ENCODE results near the gene M6PR.
A peak's percentile ranks its signal among the peaks of the same experiment; 100 is the strongest.
"Not testable (repeated sequence)": the region's sequence is repeated elsewhere in the genome, so short reads cannot be mapped to it uniquely, and the experiment has no call there.

The M6PR gene

DNA sequence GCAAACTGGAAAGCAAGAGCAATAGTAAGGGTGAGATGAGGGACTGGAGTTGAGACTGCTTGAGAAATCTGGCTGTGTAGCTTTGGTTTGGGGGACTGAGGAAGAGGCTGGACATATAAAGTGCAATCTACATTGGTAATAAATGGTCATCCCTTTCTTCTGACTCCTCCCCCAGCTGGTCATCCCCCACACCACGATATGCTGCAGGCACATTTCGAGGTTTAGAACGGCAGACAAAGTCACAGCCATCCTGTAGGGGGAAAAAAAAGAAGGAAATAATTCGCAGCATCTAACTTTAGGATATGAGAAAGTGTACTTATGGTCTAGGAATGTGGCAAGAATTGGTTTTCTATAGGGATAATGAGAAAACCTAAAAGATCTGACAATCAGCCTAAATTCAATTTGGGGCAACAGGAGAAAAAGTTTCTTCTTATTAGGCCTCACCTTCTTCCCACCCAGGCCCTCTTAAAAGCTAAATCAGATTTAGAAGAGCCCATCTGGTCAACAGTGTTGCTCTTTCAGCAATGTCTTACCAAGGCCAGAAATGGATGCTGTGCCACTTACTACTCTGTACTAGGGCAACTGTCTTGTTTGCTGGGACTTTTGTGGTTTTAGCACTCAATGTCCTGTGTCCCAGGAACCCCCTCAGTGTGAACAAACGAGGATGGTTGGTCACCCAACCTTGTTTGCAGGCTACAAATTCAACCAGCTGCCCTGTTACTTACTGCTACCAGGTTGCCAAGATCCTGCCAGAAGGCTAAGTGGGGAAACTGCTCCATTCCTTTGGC, 7.6 kb downstream of the M6PR start:
- TF ChIP-seq GATA1 (IDR thresholded peaks at IDR 0.05; ENCODE audit: low read depth, low read length): no peak
- no peak for TF ChIP-seq POLR2A (IDR thresholded peaks at IDR 0.05; ENCODE audit: low read length)
- DNase-seq: no peak

DNA sequence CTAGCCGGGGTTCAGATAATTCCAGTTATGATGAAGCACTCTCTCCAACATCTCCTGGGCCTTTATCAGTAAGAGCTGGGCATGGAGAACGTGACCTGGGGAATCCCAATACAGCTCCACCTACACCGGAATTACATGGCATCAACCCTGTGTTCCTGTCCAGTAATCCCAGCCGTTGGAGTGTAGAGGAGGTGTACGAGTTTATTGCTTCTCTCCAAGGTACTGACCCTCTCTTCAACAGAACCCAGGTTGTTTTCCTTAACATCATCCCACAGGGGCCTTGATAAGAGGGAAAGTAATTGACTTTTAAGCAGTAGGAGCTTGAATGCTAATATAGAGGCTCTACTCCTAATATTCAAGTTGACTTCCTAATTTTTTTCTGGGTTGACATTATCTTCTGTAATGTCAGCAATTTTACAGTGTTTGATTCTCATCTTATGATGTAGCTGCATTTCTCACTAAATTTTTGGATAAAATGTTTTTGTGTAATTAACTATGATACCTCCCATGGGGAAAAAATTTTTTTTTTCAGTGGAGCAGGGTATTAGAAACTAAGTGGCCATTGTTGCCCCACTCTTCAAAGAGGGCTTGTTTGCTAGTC, 11.5 kb downstream of the M6PR start:
- DNase-seq: not testable (repeated sequence)

DNA sequence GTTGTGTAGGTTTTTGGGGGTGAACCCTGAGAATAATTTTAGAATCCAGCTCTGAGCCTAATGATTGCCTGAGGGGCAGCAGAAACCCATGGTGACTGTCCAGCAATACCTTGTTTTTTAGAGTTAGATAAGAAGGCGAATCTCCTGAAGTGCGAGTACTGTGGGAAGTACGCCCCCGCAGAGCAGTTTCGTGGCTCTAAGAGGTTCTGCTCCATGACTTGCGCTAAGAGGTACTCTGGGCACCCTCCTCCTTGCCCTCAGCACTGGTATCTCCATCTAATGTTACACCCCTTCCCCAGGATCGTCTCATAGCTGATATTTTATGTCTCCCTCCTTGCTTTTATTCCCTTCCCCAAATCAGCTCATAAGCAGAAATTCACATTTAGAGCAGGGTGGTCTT, 12.7 kb downstream of the M6PR start:
- TF ChIP-seq POLR2A (IDR thresholded peaks at IDR 0.05; ENCODE audit: low read length): no peak
- no peak for TF ChIP-seq GATA1 (IDR thresholded peaks at IDR 0.05; ENCODE audit: low read depth, low read length)
- no peak for DNase-seq

DNA sequence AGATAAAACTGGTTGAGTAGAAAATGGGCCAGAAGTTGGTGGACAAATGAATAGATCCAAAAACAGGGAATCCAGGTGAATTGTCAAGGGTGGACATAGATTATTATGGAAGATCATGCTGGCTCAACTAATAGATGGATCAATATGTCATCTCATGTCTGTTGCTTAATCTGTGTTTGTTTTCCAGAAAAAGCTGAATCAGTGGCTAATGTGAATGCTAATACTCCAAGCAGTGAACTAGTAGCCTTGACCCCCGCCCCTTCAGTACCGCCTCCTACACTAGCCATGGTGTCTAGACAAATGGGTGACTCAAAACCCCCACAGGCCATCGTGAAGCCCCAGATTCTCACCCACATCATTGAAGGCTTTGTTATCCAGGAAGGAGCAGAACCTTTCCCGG, 15.4 kb downstream of the M6PR start:
- DNase-seq: not testable (repeated sequence)

DNA sequence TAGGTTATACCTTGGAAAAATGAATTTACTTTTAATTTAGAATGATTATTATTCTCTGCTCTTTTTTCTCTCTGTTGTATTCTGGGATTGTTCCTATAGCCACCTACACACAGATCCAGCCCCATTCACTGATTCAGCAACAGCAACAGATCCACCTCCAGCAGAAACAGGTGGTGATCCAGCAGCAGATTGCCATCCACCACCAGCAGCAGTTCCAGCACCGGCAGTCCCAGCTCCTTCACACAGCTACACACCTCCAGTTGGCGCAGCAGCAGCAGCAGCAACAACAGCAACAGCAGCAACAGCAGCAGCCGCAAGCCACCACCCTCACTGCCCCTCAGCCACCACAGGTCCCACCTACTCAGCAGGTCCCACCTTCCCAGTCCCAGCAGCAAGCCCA, 17.0 kb downstream of the M6PR start:
- not testable (repeated sequence) for DNase-seq

DNA sequence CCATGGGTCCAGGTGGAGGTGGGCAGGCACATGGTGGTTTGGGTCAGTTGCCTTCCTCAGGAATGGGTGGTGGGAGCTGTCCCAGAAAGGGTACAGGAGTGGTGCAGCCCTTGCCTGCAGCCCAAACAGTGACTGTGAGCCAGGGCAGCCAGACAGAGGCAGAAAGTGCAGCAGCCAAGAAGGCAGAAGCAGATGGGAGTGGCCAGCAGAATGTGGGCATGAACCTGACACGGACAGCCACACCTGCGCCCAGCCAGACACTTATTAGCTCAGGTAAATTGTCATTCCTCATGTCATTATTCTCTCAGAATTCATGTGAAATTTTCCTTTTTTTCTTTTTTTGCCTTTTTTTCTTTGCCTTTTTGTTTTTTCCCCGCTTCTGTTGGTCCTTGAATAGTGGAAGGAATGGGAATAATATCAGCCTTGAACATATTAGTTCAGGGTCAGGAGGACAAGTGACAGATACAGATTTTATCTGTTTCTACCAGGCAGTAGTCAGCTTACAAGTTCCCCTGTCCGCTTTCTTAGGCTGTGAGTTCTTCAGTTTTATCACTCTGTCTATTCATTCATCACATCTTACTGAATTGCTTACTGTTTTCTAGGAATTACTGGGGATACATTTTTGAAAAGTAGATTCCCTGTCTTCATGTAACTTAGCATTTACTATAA, 18.7 kb downstream of the M6PR start:
- DNase-seq: peak in 1 of 2 experiments; percentile 14

DNA sequence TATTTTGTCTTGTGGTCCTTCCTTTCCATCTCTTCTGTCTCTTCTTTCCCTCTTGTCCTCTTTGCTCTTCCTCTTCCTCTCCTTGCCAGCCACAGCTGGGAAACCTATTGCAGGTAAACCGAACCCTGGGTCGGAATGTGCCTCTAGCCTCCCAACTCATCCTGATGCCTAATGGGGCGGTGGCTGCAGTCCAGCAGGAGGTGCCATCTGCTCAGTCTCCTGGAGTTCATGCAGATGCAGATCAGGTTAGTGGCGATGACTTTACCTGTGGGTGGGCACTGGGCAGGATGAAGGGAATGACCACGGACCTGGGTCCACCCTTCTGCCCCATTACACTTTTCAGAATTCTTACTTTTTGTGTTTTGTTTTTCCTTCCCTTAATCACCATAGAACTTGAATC, 26.9 kb downstream of the M6PR start:
- DNase-seq: no peak
- TF ChIP-seq GATA1 (IDR thresholded peaks at IDR 0.05; ENCODE audit: low read depth, low read length): no peak
- no peak for TF ChIP-seq POLR2A (IDR thresholded peaks at IDR 0.05; ENCODE audit: low read length)

DNA sequence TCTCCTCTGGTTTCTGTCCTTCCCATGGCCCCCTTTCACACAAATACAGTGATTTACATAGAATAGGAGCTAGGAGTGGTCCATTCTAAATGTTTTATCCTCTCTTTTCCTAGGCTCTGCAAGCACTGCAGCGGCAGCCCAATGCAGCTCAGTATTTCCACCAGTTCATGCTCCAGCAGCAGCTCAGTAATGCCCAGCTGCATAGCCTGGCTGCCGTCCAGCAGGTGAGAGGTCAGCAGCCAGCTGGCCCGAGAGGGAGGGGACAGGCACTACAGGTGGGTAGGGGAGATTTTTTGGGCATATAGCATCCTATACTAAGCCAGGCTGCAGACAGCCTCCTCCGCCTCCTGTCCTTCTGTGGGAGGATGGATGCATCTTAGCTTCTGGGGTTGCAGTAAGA, 29.8 kb downstream of the M6PR start:
- DNase-seq: not testable (repeated sequence)

DNA sequence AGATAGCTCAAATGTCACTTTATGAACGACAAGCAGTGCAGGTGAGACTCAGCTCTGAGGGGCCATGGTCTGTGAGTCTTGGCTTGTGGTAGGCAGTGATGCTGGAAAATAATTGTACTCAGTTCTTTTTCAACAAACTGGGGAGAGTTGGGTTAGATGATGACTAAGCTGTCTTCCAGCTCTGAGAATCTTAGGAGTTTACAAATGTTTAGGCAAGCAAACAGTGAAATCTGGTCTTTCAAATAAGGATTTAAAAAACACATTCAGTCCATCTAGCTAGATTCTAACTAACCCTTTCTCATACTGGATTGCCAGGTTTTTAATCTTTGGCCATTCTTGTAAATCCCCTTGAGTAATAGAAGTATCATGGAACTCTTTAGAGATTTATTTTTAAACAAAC, 31.7 kb downstream of the M6PR start:
- DNase-seq: no peak
- TF ChIP-seq POLR2A (IDR thresholded peaks at IDR 0.05; ENCODE audit: low read length) (no peak), GATA1 (IDR thresholded peaks at IDR 0.05; ENCODE audit: low read depth, low read length) (no peak)

DNA sequence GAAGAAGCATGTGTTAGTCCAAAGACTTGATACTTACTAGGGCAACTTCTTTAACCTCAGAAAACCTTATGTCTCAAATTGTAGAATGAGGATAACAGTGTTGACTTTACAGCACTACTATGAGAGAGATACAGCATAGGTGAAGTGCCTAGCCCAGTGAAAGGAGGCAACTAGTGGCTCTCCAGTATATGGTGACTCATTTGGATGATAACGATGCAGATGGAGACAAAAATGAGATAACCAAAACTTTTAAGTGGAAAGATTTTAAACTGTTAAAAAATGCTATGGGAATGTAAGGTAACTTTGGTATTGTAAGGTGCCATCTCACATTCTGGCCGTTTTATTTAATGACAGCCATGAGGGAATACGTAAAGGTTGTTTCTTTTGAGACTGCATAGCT, 32.4 kb downstream of the M6PR start:
- peak; percentile 8 to 9 for DNase-seq
- no peak for TF ChIP-seq GATA1 (IDR thresholded peaks at IDR 0.05; ENCODE audit: low read depth, low read length)
- TF ChIP-seq POLR2A (IDR thresholded peaks at IDR 0.05; ENCODE audit: low read length): no peak

DNA sequence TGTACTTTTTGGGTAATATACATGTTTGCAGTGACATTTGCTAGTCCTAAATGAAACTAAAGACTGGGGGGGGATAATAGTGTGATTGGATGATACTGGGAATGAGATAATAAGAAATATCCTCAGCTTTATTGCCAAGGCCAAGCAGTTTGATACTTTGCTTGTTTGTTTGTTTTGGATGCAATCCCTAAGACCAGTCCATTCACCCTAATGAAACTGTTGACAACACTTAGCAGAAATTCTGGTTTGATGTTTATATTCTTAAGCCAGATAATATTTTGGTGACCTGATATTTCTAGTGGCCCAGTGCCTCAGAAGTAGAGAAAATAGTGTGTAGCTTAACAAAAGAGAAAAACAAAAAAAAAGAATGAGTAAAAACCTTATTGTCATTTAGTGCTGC, 33.3 kb downstream of the M6PR start:
- DNase-seq: no peak
- TF ChIP-seq POLR2A (IDR thresholded peaks at IDR 0.05; ENCODE audit: low read length): no peak
- TF ChIP-seq GATA1 (IDR thresholded peaks at IDR 0.05; ENCODE audit: low read depth, low read length): no peak

DNA sequence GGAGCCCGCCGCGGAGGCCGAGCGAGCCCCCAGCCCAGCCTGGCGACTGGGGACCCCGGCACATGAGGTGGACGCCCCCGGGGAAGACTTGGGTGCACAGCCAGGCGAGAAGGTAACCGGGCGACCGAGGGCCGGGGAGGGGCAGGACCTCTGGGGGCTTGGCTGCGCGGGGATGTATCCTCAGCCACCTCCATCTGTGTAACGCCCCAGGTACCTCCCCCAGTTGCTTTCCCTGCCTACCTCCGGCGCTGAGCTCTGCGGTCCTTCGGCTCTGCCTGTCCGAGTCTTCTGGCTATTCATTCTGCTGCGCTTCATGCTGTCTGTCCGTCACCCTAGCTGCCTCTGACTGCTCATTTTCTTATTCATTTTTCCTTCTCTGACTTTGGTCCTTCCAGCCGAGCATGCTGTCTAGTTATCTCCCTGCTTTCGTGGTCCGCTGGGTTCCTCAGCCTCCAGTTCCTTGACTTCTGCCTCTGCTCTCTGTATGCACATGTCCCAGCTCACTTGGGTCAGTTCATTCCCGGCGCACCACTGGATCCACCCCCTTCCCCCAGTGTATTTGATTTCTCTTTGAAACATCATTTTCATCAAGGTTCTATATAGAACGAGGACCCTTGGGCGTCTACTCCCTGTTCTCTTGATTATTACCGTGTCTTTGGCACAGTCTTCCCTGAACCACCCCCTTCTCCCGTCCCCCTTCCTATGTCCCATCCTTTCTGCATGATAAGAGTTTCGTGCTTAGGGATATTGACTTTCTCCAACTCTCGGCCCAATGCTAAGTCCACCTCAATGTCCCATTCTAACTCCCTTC, 34.5 kb downstream of the M6PR start:
- peak; percentile 40 to 44 for DNase-seq
- TF ChIP-seq POLR2A (IDR thresholded peaks at IDR 0.05; ENCODE audit: low read length) (no peak), GATA1 (IDR thresholded peaks at IDR 0.05; ENCODE audit: low read depth, low read length) (no peak)

DNA sequence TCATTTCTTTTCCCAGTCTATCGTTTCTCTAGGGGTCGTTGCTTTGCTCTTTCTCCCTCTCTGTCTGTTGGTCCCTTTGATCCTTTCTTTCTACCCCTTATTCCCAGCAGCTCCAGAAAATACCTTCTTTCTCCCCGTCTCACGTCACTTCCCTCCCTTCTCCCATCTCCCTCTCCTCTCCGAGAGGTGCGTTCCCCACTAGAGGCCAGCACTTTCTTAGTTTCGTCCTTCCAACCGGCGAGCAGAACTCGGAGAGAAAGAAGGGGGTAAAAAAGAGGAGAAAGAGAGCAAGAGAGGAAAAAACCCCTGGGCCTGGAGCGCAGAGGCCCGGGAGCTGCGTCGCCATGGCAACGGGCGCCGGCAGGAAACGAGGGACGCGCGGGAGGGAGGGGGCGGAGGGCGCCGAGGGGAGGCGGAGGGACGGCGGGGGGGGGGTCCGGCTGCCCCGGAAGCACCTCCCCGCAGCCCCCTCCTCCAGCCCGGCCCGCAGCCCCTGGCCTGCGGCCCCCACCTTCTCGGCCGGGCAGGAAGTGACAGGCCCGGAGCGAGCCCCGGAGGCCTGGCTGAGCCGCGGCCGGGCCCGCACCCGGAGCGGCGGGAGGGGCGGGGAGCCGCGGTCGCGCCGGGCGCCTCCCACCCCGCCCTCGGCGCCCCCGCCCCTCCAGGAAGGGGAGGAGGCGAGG, 35.3 kb downstream of the M6PR start, which contains the start of gene PHC1:
TSS of gene PHC1 (plus strand) at position 477 of the 683 bp plus-strand sequence. CDS start 3,169 bp downstream, outside the sequence.
- DNase-seq: peak; percentile 75 to 79
- TF ChIP-seq POLR2A (IDR thresholded peaks at IDR 0.05; ENCODE audit: low read length): peak; percentile 12

DNA sequence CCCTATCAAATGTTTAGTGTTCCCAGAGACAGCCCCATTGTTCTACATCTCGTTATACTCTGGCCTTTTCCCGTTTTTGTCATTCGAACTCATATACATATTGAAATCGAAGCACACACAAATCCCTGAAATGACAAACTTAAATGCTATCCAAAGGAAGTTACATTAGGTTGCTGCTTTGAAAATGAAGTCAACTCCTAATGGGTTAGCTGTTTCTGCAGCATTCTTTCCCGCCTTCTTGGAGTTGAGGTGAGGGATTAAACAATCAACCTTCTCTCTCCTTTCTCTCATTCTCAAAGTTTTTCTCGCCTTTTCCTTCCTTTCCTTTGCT, 35.8 kb downstream of the M6PR start:
- TF ChIP-seq POLR2A (IDR thresholded peaks at IDR 0.05; ENCODE audit: low read length) (no peak), GATA1 (IDR thresholded peaks at IDR 0.05; ENCODE audit: low read depth, low read length) (no peak)
- peak in 1 of 2 experiments; percentile 31 for DNase-seq
